CD4-positive, CD25-positive, alpha-beta regulatory T cell (primary cell): ENCODE measurements around the gene CNFN. TPM values are rescaled to one million over a fixed set of nuclear protein-coding genes. Genes with fewer than 3 reads are reported as not detected.

ENCODE experiments used
- ATAC-seq, 2 donors: fragments of 150-1000 bp; cut with Tn5 transposase; one replicate each; pipeline ENCODE4 v1.10.0; 2021; ENCODE audit warnings: low read depth in 2 of 2, moderate number of reproducible peaks in 2 of 2, moderate library complexity in 1 of 2
- DNase-seq, 3 donors: peaks; one replicate each; pipeline versions ENCODE4 v3.0.0 to v3.0.0-alpha.2; 2012 to 2022; ENCODE audit warnings: mixed read lengths in 1 of 3
- H3K27ac ChIP-seq: one replicate; pipeline ENCODE4 v1.7.0; 2013; ENCODE audit warnings: mild to moderate bottlenecking, low read length; ENCODE audit not compliant: insufficient read depth, poor library complexity, severe bottlenecking
- H3K27me3 ChIP-seq: one replicate; pipeline ENCODE4 v1.7.0; 2013; ENCODE audit warnings: low read length; ENCODE audit not compliant: control insufficient read depth, insufficient read depth
- H3K36me3 ChIP-seq: one replicate; pipeline ENCODE4 v1.7.0; 2013; ENCODE audit warnings: mild to moderate bottlenecking, low read length, moderate library complexity; ENCODE audit not compliant: control insufficient read depth, insufficient read depth
- H3K4me1 ChIP-seq: 2 replicates; pipeline ENCODE4 v1.7.0; 2013; ENCODE audit warnings: mild to moderate bottlenecking, low read length; ENCODE audit not compliant: insufficient read depth, control insufficient read depth, poor library complexity, severe bottlenecking
- H3K4me3 ChIP-seq: one replicate; pipeline ENCODE4 v1.7.0; 2013; ENCODE audit warnings: low read depth, mild to moderate bottlenecking, low read length, moderate library complexity
- H3K9me3 ChIP-seq, 2 experiments: 1 replicate in 1 of 2; 2 replicates in 1 of 2; pipeline ENCODE4 v1.7.0; 2013; ENCODE audit warnings: low read length in 2 of 2, mild to moderate bottlenecking in 1 of 2, moderate library complexity in 1 of 2; ENCODE audit not compliant: control insufficient read depth in 2 of 2
- H3K27ac Mint-ChIP-seq, 3 donors: one replicate each; pipeline ENCODE4 v1.8.0; 2020 to 2022; ENCODE audit warnings: mild to moderate bottlenecking in 3 of 3, mixed read lengths in 3 of 3, moderate library complexity in 2 of 3
- H3K27me3 Mint-ChIP-seq: one replicate; pipeline ENCODE4 v1.8.0; 2022; ENCODE audit warnings: mild to moderate bottlenecking, mixed read lengths
- H3K36me3 Mint-ChIP-seq: one replicate; pipeline ENCODE4 v1.8.0; 2020; ENCODE audit warnings: mixed read lengths
- H3K4me1 Mint-ChIP-seq, 4 donors: one replicate each; pipeline ENCODE4 v1.8.0; 2020 to 2022; ENCODE audit warnings: mixed read lengths in 4 of 4, mild to moderate bottlenecking in 1 of 4
- H3K4me3 Mint-ChIP-seq, 4 donors: one replicate each; pipeline ENCODE4 v1.8.0; 2020 to 2022; ENCODE audit warnings: mild to moderate bottlenecking in 4 of 4, mixed read lengths in 4 of 4, moderate library complexity in 3 of 4
- H3K9me3 Mint-ChIP-seq, 7 donors: one replicate each; pipeline ENCODE4 v1.8.0; 2020 to 2022; ENCODE audit warnings: mixed read lengths in 7 of 7, mild to moderate bottlenecking in 3 of 7, moderate library complexity in 2 of 7
- polyA plus RNA-seq, 4 donors: library from polyadenylated mRNA; unstranded; fragments of 300-500 nt; fragmentation: Illumina TruSeq; gene quantifications; one replicate each; pipeline ENCODE4 v1.2.3, GENCODE V29; 2021
- total RNA-seq: library from RNA; stranded (reverse); gene quantifications from one replicate; pipeline ENCODE4 v1.2.3, GENCODE V29; 2022

CNFN gene
- total and polyA plus RNA-seq, 5 donors from 2014 or later, result 0.49 TPM; not detected in 3

GRCh38 chr19:42424712-42425131 is 34.6 kb upstream of the CNFN start:
- Histone ChIP-seq H3K27ac (no peak overlapping the region), H3K36me3 (no peaks in the 10 kb centered on the region), H3K4me3 (no peak overlapping the region), H3K4me1 (peaks cover 44% of the 10 kb centered on the region), H3K27me3 (no peaks in the 10 kb centered on the region), H3K9me3 (no peaks in the 10 kb centered on the region)
- peak overlapping the region in 2 of 3 donors; percentile 85 to 97 for H3K27ac Mint-ChIP-seq
- H3K36me3 Mint-ChIP-seq, result peaks cover 3% of the 10 kb centered on the region
- H3K9me3 Mint-ChIP-seq, result no peaks in the 10 kb centered on the region
- peaks cover 11 to 52% (median 32%) of the 10 kb centered on the region in 4 donors for H3K4me1 Mint-ChIP-seq
- H3K4me3 Mint-ChIP-seq, result peak overlapping the region; percentile 28 to 98 (median 98)
- DNase-seq, result no peak
- H3K27me3 Mint-ChIP-seq, result peaks cover 7% of the 10 kb centered on the region
- ATAC-seq, result no peak

GRCh38 chr19:42424345-42424707 is 34.2 kb upstream of the CNFN start:
- Mint-ChIP-seq H3K9me3 (no peaks in the 10 kb centered on the region), H3K27ac (peak overlapping the region; percentile 85 to 97 (median 97)), H3K27me3 (peaks cover 7% of the 10 kb centered on the region), H3K36me3 (peaks cover 3% of the 10 kb centered on the region), H3K4me1 (peaks cover 11 to 54% (median 32%) of the 10 kb centered on the region in 4 donors), H3K4me3 (peak overlapping the region; percentile 64 to 98 (median 98))
- DNase-seq (no peak), ATAC-seq (no peak)
- H3K27ac ChIP-seq, result peak overlapping the region; percentile 83
- no peaks in the 10 kb centered on the region for H3K27me3 ChIP-seq
- H3K9me3 ChIP-seq, result no peaks in the 10 kb centered on the region
- H3K4me1 ChIP-seq, result peaks cover 45% of the 10 kb centered on the region
- H3K36me3 ChIP-seq, result no peaks in the 10 kb centered on the region
- H3K4me3 ChIP-seq, result peak overlapping the region; percentile 85

DNA sequence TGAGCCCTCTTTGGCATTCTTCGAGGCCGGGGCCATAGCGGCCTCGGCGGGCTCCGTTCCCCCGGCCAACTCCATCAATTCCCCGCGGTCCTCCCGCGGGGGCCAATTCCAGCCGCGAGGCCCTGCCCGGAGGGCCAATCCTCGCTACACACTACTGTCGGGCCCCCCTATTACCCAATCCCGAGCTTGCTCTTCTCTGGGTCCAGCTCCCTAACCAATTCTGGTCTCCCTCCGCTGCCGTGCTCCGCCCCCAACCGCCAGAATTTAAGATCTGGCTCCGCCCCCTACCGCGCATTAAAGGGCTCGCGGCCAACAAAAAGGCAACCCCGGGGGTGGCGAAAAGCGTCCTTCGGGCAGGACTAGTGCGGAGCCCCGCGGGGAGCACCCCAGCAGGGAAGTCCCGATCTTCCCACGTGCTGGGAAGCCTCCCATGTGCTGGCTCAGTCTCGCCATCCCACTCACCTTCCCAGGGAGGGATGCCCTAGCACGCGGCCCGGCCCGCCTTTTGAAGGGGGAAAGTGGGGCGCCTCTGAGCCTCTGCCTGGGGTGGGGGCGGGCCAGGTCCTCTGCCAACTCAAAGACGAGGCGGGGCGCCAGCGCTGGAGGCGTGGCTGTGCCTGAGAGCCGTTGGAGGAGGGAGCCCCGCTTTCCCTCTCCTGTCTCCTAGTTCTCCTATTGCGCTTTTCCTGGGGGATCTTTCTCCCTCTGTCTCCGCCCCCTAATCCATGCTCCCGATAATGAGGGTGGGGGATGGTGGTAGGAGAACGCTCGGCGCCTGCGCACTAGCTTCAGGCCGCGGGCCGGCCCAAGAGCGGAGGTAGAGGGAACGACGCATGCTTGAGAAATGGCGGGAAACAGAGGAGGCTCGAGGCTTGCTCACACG is 33.6 kb upstream of the CNFN start:
- peak; percentile 89 to 97 (median 95) for DNase-seq
- Histone ChIP-seq H3K4me1 (peaks cover 45% of the 10 kb centered on the region), H3K36me3 (no peaks in the 10 kb centered on the region), H3K27me3 (no peaks in the 10 kb centered on the region), H3K9me3 (no peaks in the 10 kb centered on the region), H3K4me3 (peak overlapping the region; percentile 85), H3K27ac (peak overlapping the region; percentile 83)
- ATAC-seq, result peak; percentile 92 to 94
- Mint-ChIP-seq H3K4me1 (peaks cover 11 to 54% (median 34%) of the 10 kb centered on the region in 4 donors), H3K27ac (peak overlapping the region; percentile 97 to 99 (median 97)), H3K36me3 (peaks cover 3% of the 10 kb centered on the region), H3K4me3 (peak overlapping the region; percentile 98 to 100 (median 98)), H3K27me3 (peaks cover 7% of the 10 kb centered on the region), H3K9me3 (no peaks in the 10 kb centered on the region)

DNA sequence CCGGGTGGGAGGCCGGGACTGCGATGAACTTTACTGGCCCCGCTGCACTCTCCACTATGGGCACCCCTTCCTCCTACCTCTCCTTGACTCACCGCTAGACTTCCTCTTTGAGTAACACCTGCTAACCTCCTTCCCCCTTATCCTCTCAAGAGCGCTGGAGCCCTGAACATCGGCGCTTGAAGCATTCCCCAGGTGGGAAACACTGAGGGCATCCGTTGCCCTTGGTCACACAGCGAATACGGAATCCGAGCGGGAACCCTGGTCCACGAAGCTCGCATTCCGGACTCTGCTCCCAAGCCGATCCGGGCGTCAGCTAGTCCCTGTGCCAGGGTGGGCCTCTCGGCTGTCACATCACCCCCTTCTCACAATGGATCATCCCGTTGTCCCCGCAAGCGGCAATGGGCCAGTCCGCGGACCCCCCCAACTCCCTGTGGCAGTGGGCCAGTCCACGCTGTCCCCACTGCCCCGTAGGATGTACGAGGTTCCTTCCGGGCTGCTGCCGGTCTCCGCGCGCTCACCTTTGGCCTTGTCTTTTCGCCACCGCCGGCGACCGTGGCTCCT is 32.9 kb upstream of the CNFN start:
- peak overlapping the region; percentile 83 for H3K27ac ChIP-seq

GRCh38 chr19:42422092-42422900 is 32.2 kb upstream of the CNFN start:
- Mint-ChIP-seq H3K27ac (peak overlapping the region; percentile 97 to 99 (median 97)), H3K4me1 (peaks cover 11 to 57% (median 35%) of the 10 kb centered on the region in 4 donors), H3K4me3 (peak overlapping the region; percentile 98 to 100 (median 98)), H3K36me3 (peaks cover 3% of the 10 kb centered on the region), H3K27me3 (peaks cover 6% of the 10 kb centered on the region), H3K9me3 (no peaks in the 10 kb centered on the region)
- H3K4me1 ChIP-seq, result peaks cover 45% of the 10 kb centered on the region
- H3K36me3 ChIP-seq, result peaks cover 1% of the 10 kb centered on the region
- ATAC-seq, result no peak
- no peaks in the 10 kb centered on the region for H3K9me3 ChIP-seq
- no peak for DNase-seq
- no peaks in the 10 kb centered on the region for H3K27me3 ChIP-seq
- peak overlapping the region; percentile 85 for H3K4me3 ChIP-seq
- H3K27ac ChIP-seq, result peak overlapping the region; percentile 83

More for the DNA sequence above, 32.9 kb upstream of the CNFN start:
- Mint-ChIP-seq H3K27me3 (peaks cover 7% of the 10 kb centered on the region), H3K9me3 (no peaks in the 10 kb centered on the region), H3K36me3 (peaks cover 3% of the 10 kb centered on the region), H3K4me1 (peaks cover 11 to 57% (median 35%) of the 10 kb centered on the region in 4 donors), H3K4me3 (peak overlapping the region; percentile 98 to 100 (median 98)), H3K27ac (peak overlapping the region; percentile 97 to 99 (median 97))
- DNase-seq (peak; percentile 22 to 72 (median 71)), ATAC-seq (peak; percentile 33 to 44)
- Histone ChIP-seq H3K9me3 (no peaks in the 10 kb centered on the region), H3K4me1 (peaks cover 45% of the 10 kb centered on the region), H3K36me3 (no peaks in the 10 kb centered on the region), H3K4me3 (peak overlapping the region; percentile 85), H3K27me3 (no peaks in the 10 kb centered on the region)

- H3K4me3 ChIP-seq, result peak overlapping the region; percentile 85
- no peaks in the 10 kb centered on the region for H3K27me3 ChIP-seq
- H3K4me1 ChIP-seq, result peaks cover 45% of the 10 kb centered on the region
- DNase-seq (no peak), ATAC-seq (no peak)
- Mint-ChIP-seq H3K4me1 (peaks cover 11 to 57% (median 32%) of the 10 kb centered on the region in 4 donors), H3K27ac (peak overlapping the region in 1 of 3 donors; percentile 97), H3K27me3 (no peaks in the 10 kb centered on the region), H3K4me3 (peak overlapping the region; percentile 69 to 98 (median 98)), H3K9me3 (no peaks in the 10 kb centered on the region), H3K36me3 (peaks cover 3% of the 10 kb centered on the region)
- H3K9me3 ChIP-seq, result no peaks in the 10 kb centered on the region
- H3K27ac ChIP-seq, result no peak overlapping the region
- peaks cover 3% of the 10 kb centered on the region for H3K36me3 ChIP-seq
Measured at GRCh38 chr19:42421591-42422031, 31.5 kb upstream of the CNFN start.

DNA sequence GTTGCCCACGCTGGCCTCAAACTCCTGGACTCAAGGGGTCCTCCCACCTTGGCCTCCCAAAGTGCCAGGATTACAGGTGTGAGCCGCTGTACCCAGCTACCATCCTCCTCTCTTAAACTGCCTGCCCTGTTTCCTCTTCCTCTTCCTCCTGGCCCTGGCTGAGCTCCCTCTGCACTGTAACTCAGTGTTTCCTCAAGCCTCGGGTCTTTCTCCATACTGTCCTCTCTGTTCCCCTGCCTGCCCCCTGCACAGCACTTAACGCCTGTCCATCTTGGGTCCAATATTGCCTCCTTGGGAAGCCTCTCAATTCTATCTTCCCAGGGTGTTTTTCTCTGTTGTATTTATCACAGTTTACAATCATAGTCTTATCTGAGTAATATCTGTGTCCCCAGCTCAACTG is 31.0 kb upstream of the CNFN start:
- Mint-ChIP-seq H3K27me3 (no peaks in the 10 kb centered on the region), H3K9me3 (no peaks in the 10 kb centered on the region), H3K36me3 (peaks cover 3% of the 10 kb centered on the region), H3K4me1 (peaks cover 11 to 57% (median 32%) of the 10 kb centered on the region in 4 donors), H3K27ac (peak overlapping the region in 2 of 3 donors; percentile 86 to 97), H3K4me3 (peak overlapping the region; percentile 69 to 98 (median 98))
- ATAC-seq (no peak), DNase-seq (no peak)
- Histone ChIP-seq H3K27me3 (no peaks in the 10 kb centered on the region), H3K27ac (no peak overlapping the region), H3K9me3 (no peaks in the 10 kb centered on the region), H3K4me1 (peaks cover 45% of the 10 kb centered on the region), H3K36me3 (peaks cover 8% of the 10 kb centered on the region), H3K4me3 (no peak overlapping the region)
